ENCODE measurements around the gene CBLB.

Gene CBLB

DNA sequence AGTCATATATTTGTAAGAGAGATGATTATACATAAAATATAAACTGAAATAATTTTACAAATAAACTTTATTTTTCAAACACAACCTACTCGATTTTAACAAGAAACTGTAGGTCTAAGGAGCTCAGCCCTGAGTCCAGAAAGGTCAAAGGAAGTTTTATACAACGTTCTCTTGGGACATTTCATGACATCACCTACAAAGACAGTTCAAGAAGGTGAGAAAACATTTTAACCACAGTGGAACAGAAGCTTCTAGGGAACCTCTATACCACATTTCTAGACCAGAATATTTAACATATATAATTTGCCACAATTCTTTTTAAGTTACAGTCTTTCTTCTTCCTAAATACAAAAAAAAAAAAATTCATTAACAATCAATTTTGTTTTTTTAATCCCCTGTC, 40.1 kb downstream of the CBLB start:
- no peak overlapping the region for H3K4ac ChIP-seq (ENCODE audit: low read depth, low read length)
- H3K9ac ChIP-seq (ENCODE audit: low read length) = no peak overlapping the region
- H3K79me1 ChIP-seq (ENCODE audit: low read length) = no peaks in the 10 kb centered on the region
- H2AK5ac ChIP-seq (ENCODE audit: low read length) = no peak overlapping the region
- no peak overlapping the region for H3K18ac ChIP-seq (ENCODE audit: low read length)
- no peak overlapping the region for H4K8ac ChIP-seq (ENCODE audit: low read depth, low read length)
- WGBS (ENCODE audit: extremely low coverage, insufficient coverage, low lambda C conversion rate) = no CpG with 5 or more reads among the region's 2 CpGs
- no peak overlapping the region for H3K4me2 ChIP-seq (ENCODE audit: low read length)
- H4K5ac ChIP-seq (ENCODE audit: low read length) = no peak overlapping the region
- no peaks in the 10 kb centered on the region for H3K36me3 ChIP-seq (ENCODE audit: control insufficient read depth, insufficient read depth, low read length)
- H2BK120ac ChIP-seq (ENCODE audit: low read depth, low read length) = no peak overlapping the region
- H3K79me2 ChIP-seq (ENCODE audit: control insufficient read depth, insufficient read depth, low read length) = no peaks in the 10 kb centered on the region
- no peak overlapping the region for H3K27ac ChIP-seq (ENCODE audit: low read depth, low read length)
- H3K56ac ChIP-seq (ENCODE audit: low read length) = no peak overlapping the region
- no peak overlapping the region for H3K23ac ChIP-seq (ENCODE audit: low read length)
- H2BK5ac ChIP-seq (ENCODE audit: low read length) = no peak overlapping the region
- H3K4me3 ChIP-seq (ENCODE audit: low read length) = no peak overlapping the region
- DNase-seq = no peak
- H3K4me1 ChIP-seq (ENCODE audit: control insufficient read depth, low read depth, low read length) = no peaks in the 10 kb centered on the region
- H3K27me3 ChIP-seq (ENCODE audit: insufficient read depth, low read length, poor library complexity) = no peaks in the 10 kb centered on the region
- H2BK15ac ChIP-seq (replicated peaks; ENCODE audit: low read depth) = no peak overlapping the region

DNA sequence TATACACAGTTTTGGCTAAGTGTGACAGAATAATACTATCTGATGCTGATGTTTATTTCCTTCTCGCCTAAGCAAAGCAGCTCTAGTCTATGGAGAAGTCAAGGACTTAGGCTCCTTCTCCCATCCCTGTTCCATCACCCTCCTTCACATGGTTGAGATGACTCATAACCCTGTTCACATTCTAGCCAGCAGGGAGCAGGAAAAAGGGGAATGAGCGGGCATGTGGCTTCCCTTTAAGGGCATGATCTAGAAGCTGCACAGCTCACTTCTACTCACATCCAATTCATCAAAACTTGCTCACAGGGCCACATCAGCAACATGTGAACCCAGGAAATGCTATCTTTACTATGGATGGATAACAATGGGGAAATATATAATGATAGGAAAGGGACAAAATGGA, 40.9 kb downstream of the CBLB start:
- Histone ChIP-seq H3K4me2 (ENCODE audit: low read length) (no peak overlapping the region), H3K56ac (ENCODE audit: low read length) (no peak overlapping the region), H2AK5ac (ENCODE audit: low read length) (no peak overlapping the region), H3K79me2 (ENCODE audit: control insufficient read depth, insufficient read depth, low read length) (no peaks in the 10 kb centered on the region), H2BK120ac (ENCODE audit: low read depth, low read length) (no peak overlapping the region), H3K9ac (ENCODE audit: low read length) (no peak overlapping the region), H3K4me1 (ENCODE audit: control insufficient read depth, low read depth, low read length) (no peaks in the 10 kb centered on the region), H4K8ac (ENCODE audit: low read depth, low read length) (no peak overlapping the region), H3K27ac (ENCODE audit: low read depth, low read length) (no peak overlapping the region), H3K27me3 (ENCODE audit: insufficient read depth, low read length, poor library complexity) (no peaks in the 10 kb centered on the region), H4K5ac (ENCODE audit: low read length) (no peak overlapping the region), H3K18ac (ENCODE audit: low read length) (no peak overlapping the region), H3K36me3 (ENCODE audit: control insufficient read depth, insufficient read depth, low read length) (no peaks in the 10 kb centered on the region), H3K4ac (ENCODE audit: low read depth, low read length) (no peak overlapping the region), H3K79me1 (ENCODE audit: low read length) (no peaks in the 10 kb centered on the region), H3K23ac (ENCODE audit: low read length) (no peak overlapping the region), H2BK15ac (replicated peaks; ENCODE audit: low read depth) (no peak overlapping the region), H2BK5ac (ENCODE audit: low read length) (no peak overlapping the region), H3K4me3 (ENCODE audit: low read length) (no peak overlapping the region)
- peak; percentile 94 for DNase-seq
- WGBS (ENCODE audit: extremely low coverage, insufficient coverage, low lambda C conversion rate) = no CpG with 5 or more reads among the region's 2 CpGs

- H3K27ac ChIP-seq (ENCODE audit: low read depth, low read length) = no peak overlapping the region
- H3K27me3 ChIP-seq (ENCODE audit: insufficient read depth, low read length, poor library complexity) = no peaks in the 10 kb centered on the region
- H3K4me3 ChIP-seq (ENCODE audit: low read length) = no peak overlapping the region
- H4K8ac ChIP-seq (ENCODE audit: low read depth, low read length) = no peak overlapping the region
- no peak overlapping the region for H2BK120ac ChIP-seq (ENCODE audit: low read depth, low read length)
- H2AK5ac ChIP-seq (ENCODE audit: low read length) = no peak overlapping the region
- no peaks in the 10 kb centered on the region for H3K79me1 ChIP-seq (ENCODE audit: low read length)
- no peaks in the 10 kb centered on the region for H3K36me3 ChIP-seq (ENCODE audit: control insufficient read depth, insufficient read depth, low read length)
- peak overlapping the region; percentile 55 for H3K4ac ChIP-seq (ENCODE audit: low read depth, low read length)
- H2BK15ac ChIP-seq (replicated peaks; ENCODE audit: low read depth) = no peak overlapping the region
- H3K9ac ChIP-seq (ENCODE audit: low read length) = no peak overlapping the region
- no peak overlapping the region for H3K23ac ChIP-seq (ENCODE audit: low read length)
- no peaks in the 10 kb centered on the region for H3K4me1 ChIP-seq (ENCODE audit: control insufficient read depth, low read depth, low read length)
- no peak overlapping the region for H3K56ac ChIP-seq (ENCODE audit: low read length)
- H3K4me2 ChIP-seq (ENCODE audit: low read length) = no peak overlapping the region
- WGBS (ENCODE audit: extremely low coverage, insufficient coverage, low lambda C conversion rate) = no CpG with 5 or more reads among the region's 6 CpGs
- no peaks in the 10 kb centered on the region for H3K79me2 ChIP-seq (ENCODE audit: control insufficient read depth, insufficient read depth, low read length)
- H4K5ac ChIP-seq (ENCODE audit: low read length) = no peak overlapping the region
- H2BK5ac ChIP-seq (ENCODE audit: low read length) = no peak overlapping the region
- H3K18ac ChIP-seq (ENCODE audit: low read length) = no peak overlapping the region
- no peak for DNase-seq
Measured at GRCh38 chr3:105826778-105827634, 41.8 kb downstream of the CBLB start.

DNA sequence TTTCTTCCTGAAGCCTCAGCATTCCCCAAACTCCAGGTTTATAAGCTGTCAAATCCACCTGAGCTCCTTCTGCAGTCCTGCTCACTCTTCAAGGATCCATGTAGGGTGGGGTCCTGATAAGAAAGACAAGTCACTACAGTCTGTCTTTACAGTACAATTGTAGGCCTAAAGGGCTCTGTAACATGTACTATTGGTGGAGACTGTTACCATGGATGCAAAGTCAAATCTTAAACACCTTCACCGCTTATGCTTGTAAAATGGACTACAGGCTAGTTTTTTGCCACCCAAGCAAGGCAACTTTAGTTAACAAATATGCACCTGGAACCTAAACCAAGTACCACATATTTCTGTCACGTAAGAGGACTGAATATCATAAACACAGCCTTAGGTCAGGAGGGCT, 44.7 kb downstream of the CBLB start:
- no peaks in the 10 kb centered on the region for H3K79me1 ChIP-seq (ENCODE audit: low read length)
- no peaks in the 10 kb centered on the region for H3K36me3 ChIP-seq (ENCODE audit: control insufficient read depth, insufficient read depth, low read length)
- H3K4me1 ChIP-seq (ENCODE audit: control insufficient read depth, low read depth, low read length) = no peaks in the 10 kb centered on the region
- H2BK5ac ChIP-seq (ENCODE audit: low read length) = no peak overlapping the region
- H3K79me2 ChIP-seq (ENCODE audit: control insufficient read depth, insufficient read depth, low read length) = no peaks in the 10 kb centered on the region
- no CpG with 5 or more reads among the region's 2 CpGs for WGBS (ENCODE audit: extremely low coverage, insufficient coverage, low lambda C conversion rate)
- no peak overlapping the region for H3K4me2 ChIP-seq (ENCODE audit: low read length)
- no peak for DNase-seq
- no peak overlapping the region for H3K9ac ChIP-seq (ENCODE audit: low read length)
- no peak overlapping the region for H2BK120ac ChIP-seq (ENCODE audit: low read depth, low read length)
- no peak overlapping the region for H3K27ac ChIP-seq (ENCODE audit: low read depth, low read length)
- H3K18ac ChIP-seq (ENCODE audit: low read length) = no peak overlapping the region
- H3K4me3 ChIP-seq (ENCODE audit: low read length) = no peak overlapping the region
- no peak overlapping the region for H4K8ac ChIP-seq (ENCODE audit: low read depth, low read length)
- no peak overlapping the region for H4K5ac ChIP-seq (ENCODE audit: low read length)
- H3K23ac ChIP-seq (ENCODE audit: low read length) = no peak overlapping the region
- no peaks in the 10 kb centered on the region for H3K27me3 ChIP-seq (ENCODE audit: insufficient read depth, low read length, poor library complexity)
- H3K4ac ChIP-seq (ENCODE audit: low read depth, low read length) = no peak overlapping the region
- no peak overlapping the region for H2BK15ac ChIP-seq (replicated peaks; ENCODE audit: low read depth)
- H2AK5ac ChIP-seq (ENCODE audit: low read length) = no peak overlapping the region
- H3K56ac ChIP-seq (ENCODE audit: low read length) = no peak overlapping the region

- Histone ChIP-seq H3K4me1 (ENCODE audit: control insufficient read depth, low read depth, low read length) (no peaks in the 10 kb centered on the region), H4K8ac (ENCODE audit: low read depth, low read length) (no peak overlapping the region), H3K79me1 (ENCODE audit: low read length) (no peaks in the 10 kb centered on the region), H3K18ac (ENCODE audit: low read length) (no peak overlapping the region), H3K56ac (ENCODE audit: low read length) (no peak overlapping the region), H3K27ac (ENCODE audit: low read depth, low read length) (no peak overlapping the region), H2AK5ac (ENCODE audit: low read length) (no peak overlapping the region), H3K4me3 (ENCODE audit: low read length) (no peak overlapping the region), H3K9ac (ENCODE audit: low read length) (no peak overlapping the region), H3K4me2 (ENCODE audit: low read length) (no peak overlapping the region), H2BK120ac (ENCODE audit: low read depth, low read length) (no peak overlapping the region), H2BK5ac (ENCODE audit: low read length) (no peak overlapping the region), H3K36me3 (ENCODE audit: control insufficient read depth, insufficient read depth, low read length) (no peaks in the 10 kb centered on the region), H3K4ac (ENCODE audit: low read depth, low read length) (no peak overlapping the region), H3K27me3 (ENCODE audit: insufficient read depth, low read length, poor library complexity) (no peaks in the 10 kb centered on the region), H3K23ac (ENCODE audit: low read length) (no peak overlapping the region), H3K79me2 (ENCODE audit: control insufficient read depth, insufficient read depth, low read length) (no peaks in the 10 kb centered on the region), H4K5ac (ENCODE audit: low read length) (no peak overlapping the region), H2BK15ac (replicated peaks; ENCODE audit: low read depth) (no peak overlapping the region)
- WGBS (ENCODE audit: extremely low coverage, insufficient coverage, low lambda C conversion rate) = no CpG with 5 or more reads among the region's 4 CpGs
- DNase-seq = no peak
Measured at GRCh38 chr3:105823149-105823867, 45.5 kb downstream of the CBLB start.
